Measurements from ENCODE around the gene LTBR.
"Not testable (repeated sequence)": the region's sequence is repeated elsewhere in the genome, so short reads cannot be mapped to it uniquely, and the experiment has no call there.

LTBR gene

DNA sequence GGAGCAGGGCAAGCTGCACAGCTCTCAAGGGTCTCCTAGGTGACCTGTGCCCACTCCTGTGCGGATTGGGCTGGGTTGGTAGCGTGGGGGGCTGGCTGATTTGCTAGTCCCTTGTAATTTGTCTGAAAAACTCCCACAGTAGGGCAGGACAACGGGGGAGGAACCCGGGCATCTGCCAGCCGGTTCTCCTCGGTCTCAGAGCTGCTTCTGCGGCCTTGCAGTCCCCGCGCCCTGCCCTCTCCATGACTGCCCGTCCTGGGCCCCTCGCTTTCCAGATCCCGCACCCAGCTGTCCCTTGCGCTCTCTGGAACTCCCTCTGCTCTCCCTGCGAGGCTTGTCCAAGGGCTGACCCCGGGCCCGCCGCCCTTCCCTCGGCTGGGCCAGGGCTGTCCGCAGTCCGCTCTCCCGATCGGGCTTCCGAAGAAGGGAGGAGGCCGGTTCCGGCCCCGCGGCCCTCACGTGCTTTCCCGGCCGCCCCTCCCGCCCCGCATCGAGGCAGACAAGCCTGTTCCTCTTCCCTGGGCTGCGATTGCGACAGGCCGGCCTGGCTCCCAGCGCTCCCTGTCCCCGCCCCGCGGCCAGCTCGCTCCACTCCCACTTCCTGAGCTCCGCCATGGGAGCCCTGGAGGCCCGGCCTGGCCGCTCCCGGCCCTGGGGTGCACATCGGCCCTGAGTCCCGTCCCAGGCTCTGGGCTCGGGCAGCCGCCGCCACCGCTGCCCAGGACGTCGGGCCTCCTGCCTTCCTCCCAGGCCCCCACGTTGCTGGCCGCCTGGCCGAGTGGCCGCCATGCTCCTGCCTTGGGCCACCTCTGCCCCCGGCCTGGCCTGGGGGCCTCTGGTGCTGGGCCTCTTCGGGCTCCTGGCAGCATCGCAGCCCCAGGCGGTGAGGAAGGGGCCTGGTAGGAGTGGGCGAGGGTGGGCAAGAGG lies at the start of gene LTBR:
LTBR (plus strand) TSS at position 591 of the 927 bp plus-strand sequence; CDS start at position 788, 197 bp downstream.
- peak; percentile 71 for DNase-seq (ENCODE audit: low read depth, low spot score)

DNA sequence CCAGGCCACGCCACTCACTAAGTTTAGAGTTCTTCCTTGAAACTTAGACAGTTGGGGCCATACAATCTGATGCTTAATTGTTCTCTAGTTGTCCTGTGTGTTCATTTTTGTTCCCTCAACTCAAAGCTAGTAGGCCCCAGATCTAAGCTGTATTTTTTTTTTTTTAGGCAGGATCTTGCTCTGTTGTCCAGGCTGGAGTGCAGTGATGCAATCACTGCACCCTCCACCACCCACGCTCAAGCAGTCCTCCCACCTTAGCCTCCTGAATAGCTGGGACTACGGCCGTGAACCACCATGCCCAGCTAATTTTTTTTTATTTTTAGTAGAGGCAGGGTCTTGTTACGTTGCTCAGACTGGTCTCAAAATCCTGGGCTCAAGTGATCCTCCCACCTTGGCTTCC lies 49.6 kb upstream of the LTBR start:
- DNase-seq (ENCODE audit: low read depth, low spot score), result no peak

DNA sequence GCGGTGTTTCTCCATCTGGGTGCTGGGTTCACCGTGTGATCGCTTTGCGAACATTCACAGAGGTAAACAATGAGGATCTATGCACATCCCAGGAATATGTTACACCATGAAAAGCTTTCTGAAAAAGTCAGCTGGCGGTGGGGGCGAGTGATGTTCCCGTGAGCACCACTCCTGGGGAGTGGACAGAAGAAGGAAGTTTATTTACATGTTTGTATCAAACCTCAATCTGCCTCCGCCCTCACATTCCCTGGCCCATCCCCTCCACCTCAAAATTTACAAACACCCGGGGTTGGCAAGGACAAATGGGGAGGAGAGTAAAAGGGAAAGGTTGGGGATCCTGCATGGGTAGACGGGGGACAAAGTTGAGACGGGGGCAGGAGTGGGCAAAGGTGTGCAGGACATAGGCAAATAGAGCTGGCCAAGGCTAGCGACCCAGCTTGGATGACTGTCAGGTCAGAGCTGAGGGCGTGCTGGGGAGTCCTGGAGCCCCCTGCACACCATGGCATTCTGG lies 49.0 kb upstream of the LTBR start:
- no peak for DNase-seq (ENCODE audit: low read depth, low spot score)

DNA sequence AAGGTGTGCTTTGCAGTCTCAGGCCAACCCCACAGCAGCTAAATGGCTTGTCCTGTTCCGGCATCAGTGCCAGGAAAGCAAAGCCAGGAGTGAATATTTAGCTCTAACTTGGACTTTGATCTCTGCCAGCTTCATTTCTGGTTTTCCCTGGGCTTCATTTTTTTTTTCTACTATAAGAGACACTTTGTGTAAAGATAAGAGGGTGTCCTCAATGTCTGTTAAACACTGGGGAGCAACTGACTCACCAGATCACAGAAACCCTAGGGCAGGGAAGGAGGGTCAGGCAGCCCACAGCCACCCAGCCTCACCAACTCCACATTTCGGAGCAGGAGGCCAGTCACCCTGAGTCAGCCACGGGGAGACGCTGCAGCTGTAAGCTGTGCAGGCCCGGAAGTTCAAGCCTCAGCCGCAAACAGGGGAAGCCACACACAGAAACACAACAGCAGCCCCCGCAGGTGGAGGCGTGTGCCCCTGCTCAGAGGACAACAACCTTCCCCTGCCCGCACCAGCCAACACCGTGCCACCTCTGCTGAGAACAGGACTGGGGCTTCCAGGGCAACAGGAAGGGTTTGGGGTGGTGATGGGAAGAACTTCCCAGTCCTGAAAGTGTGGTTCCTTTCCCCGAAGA lies 48.4 kb upstream of the LTBR start:
- DNase-seq (ENCODE audit: low read depth, low spot score), result peak; percentile 71

DNA sequence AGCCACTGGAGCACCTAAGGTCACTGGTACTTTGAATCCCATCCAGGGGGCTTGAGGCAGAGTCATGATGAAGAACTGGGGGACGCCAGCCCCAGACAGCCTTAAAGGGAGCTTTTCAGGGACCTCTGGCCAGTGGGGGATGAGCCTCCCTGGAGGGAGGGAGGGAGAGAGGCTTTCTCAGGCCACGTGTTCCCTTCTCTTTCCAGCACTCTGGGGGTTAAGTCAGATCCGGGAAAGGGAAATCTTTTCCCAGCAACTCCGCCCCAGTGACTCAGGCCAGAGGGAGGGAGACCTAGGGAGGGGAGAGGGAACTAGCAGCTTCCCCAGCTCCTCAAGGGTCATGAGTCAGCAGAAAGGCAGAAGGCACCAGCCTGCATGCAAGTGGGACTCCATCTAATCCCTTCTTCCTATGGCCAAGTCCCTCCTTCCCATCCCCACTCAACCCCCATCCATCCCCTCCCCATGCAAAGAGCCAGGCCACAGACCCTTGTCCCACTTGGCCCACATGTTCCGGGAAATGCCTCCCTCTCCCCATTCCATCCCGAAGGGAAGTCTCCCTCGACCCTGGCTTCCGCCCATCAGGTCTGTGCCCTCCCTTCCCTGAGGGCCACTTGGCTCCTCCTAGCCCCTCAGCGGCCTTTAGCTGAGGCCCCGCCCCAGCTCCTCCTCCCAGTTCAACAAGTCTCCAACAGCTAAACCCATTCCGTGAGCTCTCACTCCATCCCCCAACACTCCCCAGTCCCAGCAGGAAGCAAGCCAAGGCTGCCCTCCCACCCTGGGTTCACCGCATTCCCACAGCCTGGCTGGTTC lies 47.7 kb upstream of the LTBR start:
- DNase-seq (ENCODE audit: low read depth, low spot score), result peak; percentile 99

DNA sequence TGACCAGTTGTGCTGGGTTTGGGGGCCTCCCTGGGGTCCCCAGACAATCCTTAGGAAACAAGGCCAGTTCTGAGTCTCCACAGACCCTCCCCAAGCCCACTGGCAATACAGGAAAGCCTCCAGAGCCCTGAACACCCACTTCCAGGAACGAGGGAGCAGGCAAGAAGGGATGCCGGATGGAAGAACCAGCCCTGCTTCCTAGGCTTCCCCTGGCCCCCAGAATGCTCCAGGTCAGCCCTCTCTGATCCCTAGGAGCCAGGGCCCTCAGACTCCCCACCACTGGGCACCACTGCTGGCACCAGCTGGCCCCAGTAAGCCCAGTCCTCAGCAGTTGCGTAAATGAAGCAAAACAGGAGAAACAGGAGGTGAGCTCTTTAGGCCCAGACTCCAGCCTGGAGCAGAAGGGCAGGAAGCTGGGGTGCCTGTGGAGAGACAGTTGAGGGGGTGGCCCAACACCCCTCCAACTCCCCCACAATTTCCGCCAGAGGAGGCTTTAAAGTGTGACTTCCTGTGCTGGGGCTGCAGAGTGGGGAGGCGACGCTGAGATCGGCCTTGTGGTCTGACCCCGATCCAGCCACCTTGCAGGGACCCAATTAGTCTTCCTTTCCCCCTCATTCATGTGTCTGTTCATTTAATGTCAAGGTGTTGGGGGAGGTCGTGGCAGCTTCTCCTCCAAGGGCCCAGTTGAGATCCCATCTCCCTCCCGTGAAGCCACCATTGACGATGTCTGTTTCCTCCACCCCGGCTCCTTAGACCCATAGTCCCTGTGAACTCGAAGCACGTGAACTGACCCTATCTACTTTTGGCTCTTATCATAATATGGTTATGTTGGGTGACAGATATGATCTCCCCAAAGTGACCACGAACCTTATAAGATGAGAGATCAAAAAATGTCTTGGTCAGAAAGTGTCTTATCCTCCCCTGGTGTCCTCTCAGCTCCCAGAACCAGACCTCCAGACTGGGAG lies 46.8 kb upstream of the LTBR start:
- no peak for DNase-seq (ENCODE audit: low read depth, low spot score)

DNA sequence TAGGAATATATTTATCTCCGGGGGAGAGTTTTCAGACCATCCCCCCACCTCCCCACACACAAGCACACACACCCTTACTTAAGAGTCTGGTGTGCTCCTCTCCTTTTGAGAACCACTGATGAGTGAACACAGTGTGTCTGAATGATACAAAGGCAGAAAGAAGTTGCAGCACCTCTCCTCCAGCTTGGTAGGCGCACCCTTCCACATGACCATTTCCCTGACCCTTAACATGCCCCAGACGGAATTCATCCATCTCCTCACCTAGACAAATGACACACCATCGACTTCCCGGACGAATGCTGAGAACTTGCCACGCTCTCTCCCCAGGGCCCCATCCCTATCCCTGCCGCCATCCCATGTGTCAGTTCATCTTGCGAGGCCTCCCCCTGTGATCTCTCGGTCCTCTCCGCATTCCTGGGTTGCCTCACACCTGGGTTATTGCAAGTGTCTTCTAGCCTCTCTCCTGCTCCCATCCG lies 46.0 kb upstream of the LTBR start:
- no peak for DNase-seq (ENCODE audit: low read depth, low spot score)

DNA sequence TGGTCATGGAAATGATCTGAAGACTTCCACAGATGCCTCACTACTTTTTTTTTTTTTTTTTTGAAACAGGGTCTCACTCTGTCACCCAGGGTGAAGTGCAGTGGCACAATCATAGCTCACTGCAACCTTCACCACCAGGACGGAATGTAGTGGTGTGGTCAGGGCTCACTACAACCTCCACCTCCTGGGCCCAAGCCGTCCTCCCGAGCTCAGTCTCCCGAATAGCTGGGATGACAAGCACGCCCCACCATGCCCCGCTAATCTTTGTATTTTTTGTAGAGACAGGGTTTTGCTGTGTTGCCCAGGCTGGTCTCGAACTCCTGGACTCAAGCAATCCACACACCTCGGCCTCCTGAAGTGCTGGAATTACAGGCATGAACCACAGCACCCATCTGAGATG lies 45.4 kb upstream of the LTBR start:
- DNase-seq (ENCODE audit: low read depth, low spot score), result not testable (repeated sequence)

DNA sequence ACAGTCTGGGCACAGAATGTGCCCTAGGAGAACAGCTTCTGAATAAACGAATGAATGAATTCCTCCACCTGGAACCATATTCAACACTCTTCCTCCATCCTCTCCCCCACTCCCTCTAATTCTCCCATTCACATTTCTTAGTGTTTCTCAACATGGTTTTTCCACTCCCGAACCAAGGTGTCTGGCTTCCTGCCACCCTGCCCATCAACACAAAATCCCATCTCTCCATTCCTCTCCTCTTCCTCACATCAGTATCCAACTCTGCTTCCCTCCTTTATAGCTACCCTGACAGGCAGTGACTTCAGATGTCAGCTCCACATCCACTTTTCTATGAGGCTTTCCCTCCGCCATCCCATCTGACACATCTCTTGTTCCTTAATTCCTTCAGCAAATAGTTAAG lies 45.0 kb upstream of the LTBR start:
- DNase-seq (ENCODE audit: low read depth, low spot score), result no peak

DNA sequence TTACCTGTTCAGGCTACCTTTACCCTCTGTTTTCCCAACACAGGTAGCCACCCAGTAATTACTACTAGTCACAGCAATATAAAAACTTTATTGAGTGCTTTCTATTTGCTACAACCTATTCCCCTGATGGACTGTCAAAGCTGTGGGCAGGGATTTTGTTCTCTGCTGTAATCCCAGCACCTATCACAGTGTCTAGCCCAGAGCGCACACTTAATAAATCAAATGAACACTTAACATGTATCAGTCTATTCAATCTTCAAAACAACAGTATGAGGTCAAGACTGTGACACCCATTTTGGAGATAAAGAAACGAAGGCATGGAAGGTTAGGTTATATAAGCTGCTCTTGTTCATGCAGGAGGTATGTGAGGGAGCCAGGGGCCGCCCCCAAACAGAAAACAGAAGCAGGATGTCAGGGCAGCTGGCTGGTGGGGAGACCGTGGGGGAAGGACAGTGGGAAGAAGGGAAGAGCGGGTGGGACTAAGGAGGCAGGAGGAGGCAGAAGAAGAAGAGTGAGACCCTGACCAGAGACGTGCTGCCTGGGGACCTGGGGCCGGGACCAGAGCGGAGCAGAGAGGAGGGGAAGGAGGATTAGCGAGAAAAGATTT lies 43.8 kb upstream of the LTBR start:
- no peak for DNase-seq (ENCODE audit: low read depth, low spot score)

DNA sequence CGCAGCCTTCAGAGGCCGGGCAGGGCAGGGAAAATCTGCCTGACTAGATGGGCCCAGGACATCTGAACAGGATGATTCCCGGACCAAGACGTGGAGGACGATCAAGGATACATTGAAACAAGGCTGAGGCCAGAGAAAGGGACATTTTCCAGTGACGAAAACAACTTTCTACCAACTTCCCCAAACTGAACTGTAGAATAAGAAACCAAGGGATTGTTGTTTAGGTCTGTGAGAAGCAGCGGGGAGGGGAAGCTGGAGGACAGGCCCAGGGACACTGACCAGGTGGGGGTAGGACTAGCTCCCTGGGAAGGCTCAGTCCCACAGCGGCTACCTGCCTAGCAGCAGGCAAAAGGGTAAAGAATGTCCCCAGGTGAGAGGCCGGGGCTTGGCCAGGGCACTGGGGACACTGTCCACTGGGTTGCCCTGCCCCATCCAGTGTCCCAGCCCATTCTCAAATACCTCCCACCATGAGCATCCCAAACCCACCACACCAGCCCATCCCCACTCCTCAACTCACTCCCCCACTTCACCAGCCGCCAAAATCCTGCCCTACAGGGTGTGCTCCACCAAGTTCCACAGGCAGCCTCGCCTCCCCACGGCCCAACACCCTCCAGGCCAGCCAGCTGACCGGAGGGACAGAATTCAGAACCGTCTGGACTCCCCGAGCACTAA lies 43.1 kb upstream of the LTBR start:
- no peak for DNase-seq (ENCODE audit: low read depth, low spot score)

DNA sequence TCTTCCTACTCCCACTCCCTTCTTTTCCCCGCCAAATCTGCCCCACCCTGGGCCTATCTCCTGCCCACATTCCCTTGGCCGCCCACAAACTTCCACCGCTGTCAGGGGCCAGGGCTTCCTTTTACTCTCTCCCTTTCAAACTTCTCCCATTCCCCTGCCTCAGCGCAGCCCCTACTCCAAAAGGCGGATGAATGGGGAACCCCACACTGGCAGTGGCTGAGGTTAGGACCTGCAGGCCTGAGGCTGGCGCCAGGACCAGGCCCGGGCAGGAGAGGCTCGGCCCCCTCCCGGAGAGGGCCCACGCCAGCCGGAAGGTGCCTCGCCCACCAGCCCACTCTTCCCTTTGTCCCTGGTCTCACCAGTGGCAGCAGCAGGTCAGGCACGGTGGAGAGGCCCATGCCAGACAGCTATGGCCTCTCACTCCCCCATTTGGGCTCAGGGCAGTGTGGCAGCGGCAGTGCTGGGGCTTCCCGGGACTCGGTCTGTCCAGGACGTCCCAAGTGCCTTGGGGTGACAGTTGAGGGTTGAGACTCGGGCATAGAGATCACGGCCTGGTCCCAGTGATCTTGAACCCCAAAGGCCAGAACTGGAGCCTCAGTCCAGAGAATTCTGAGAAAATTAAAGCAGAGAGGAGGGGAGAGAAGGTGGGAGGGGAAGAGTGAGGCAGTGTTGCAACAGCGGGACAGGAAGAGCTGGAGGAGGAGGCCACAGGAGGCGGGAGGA lies 42.4 kb upstream of the LTBR start, which contains the start of gene TNFRSF1A:
TNFRSF1A (minus strand) TSS at position 660 of the 723 bp plus-strand sequence; CDS start at position 398, 262 bp downstream.
- DNase-seq (ENCODE audit: low read depth, low spot score), result peak; percentile 54

DNA sequence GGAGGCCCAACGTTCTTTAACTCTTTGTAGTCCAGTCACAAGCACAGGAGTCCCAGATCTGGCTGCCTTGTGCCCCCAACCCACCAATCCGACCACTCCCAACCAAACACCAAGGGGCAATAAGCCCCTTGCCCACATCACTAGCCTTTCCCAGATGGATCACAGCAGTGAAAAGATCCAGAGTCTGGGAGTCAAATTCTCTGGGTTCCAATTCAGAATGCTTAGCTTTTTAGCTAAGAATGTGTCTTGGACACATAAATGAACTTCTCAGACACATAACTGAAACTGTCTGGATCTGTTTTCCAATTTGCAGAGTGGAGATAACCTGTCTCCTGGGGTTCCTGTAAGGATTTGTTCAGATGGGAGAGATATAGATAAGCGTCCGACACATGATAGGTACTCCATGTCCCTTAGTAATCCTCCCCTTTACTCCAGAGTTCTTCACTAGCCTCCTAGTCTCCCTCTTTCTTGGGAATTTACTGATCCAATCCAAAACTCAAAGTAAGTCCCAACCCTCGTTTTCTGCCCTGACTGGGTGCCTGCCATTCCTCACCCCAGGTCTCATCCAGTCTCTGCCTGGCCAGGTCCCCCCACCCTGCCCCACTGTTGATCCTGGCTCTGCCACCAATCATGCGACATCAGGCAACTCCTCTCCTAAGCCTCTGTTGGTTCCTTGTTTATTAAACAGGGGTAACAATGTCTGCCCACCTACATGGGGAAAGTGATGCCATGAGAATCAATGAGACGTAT lies 41.6 kb upstream of the LTBR start:
- DNase-seq (ENCODE audit: low read depth, low spot score), result no peak

DNA sequence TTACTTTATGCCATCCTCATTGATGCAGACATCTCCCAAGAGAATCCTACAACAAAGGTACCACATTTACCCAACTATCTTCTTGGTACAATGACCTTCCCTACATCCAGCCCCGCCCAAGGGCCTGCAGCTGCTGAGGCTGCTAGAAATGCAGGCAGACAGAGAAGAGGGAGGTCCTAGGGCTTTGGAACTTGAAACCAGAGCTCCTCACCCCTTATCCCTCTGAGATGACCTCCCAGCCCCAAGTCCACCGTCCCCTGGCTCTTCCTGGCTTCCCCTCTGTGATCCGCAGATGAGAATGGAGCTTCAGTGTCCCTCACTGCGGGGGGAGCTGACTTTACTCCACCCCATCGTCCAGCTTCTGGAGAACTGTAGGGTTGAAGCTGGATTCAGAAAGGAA lies 40.4 kb upstream of the LTBR start:
- no peak for DNase-seq (ENCODE audit: low read depth, low spot score)

DNA sequence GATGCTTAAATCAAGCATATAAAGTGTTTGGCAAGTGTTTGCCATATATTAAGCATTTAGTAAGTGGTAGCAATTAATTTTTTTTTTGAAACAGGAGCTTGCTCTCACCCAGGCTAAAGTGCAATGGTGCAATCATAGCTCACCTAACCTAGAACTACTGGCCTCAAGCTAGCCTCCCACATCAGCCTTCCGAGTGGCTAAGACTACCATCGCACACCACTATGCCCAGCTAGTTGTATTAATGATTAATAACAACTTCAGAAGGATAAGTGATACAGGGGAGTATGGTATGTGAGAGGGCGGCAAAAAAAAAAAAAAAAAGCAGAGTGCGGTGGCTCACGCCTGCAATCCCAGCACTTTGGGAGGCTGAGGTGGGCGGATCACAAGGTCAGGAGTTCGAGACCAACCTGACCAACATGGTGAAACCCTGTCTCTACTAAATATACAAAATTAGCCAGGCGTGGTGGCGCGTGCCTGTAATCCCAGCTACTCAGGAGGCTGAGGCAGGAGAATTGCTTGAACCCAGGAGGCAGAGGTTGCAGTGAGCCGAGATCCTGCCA lies 39.8 kb upstream of the LTBR start:
- not testable (repeated sequence) for DNase-seq (ENCODE audit: low read depth, low spot score)

DNA sequence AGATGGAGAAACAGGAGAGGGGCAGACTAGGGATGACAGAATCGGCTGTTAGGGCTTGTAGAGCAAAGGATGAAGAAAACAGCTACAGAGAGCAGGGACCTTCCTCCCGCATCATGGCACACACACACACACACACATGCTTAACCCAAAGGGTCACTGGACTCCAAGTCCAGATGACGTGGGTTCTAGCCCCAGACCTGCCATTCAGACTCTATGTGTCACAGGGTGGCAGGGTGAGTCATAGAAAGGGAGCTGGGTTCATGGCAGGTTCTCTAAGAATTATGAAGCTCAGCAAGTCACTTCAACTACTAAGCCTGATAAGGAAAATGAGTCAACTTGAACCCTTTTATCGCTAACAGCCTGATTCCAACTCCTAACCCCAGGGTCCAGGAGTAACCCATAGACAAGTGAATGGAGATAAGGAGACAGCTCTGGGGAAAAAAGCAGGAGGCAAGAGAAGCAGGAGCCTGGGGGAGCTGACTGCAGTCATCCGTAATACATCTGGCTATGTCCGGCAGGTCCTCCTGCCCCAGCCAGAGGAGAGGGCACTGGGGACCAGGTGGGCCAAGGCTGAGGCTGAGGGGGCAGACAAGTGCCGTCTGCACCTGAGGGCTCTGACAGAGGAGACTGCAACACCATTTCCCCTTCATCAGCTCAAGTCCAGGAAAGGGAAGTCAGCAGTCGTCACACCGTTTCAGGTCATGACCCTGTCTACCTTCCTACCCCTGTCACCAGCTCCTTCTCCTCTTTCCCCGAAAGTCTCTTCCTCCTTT lies 38.5 kb upstream of the LTBR start:
- peak; percentile 56 for DNase-seq (ENCODE audit: low read depth, low spot score)

DNA sequence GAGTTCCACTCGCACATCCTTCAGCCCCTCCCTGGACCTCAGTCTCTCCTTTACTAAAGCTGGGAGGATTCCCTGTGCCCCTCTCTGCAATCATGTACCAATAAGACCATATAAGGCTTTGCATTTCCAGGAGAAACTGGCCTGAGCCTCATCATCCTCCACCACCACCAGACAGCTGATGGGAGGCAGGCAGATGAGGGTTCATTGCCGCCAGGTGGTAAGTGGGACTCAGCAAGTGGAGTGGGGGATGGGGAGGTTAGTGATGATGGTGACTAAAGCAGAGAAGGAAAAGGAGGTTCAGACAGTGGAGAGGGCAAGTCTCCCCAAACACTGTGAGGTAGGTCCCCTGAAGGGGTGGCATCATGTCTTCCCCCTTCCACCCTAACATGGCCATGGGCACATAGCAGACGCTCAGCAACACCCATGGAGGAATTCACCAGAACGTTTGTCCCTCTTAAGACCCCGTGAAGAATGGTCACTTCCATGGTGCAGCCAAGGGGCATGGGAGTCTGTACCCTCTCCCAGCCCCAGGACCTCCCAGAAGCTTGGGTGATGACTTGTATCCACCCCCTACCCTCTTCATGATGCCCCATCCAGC lies 37.6 kb upstream of the LTBR start:
- DNase-seq (ENCODE audit: low read depth, low spot score), result no peak

Measured in smooth muscle cell of the brain vasculature (primary cell).